A673 (cell line): ENCODE measurements around the gene ALG5. TPM values are rescaled to one million over a fixed set of nuclear protein-coding genes. Genes with fewer than 3 reads are reported as not detected.

Experiments used
- BruUV-seq: library from RNA; stranded (reverse); fragments of 400-500 nt; replicated peaks from 2 replicates; lab custom pipeline; 2021; lab: Mats Ljungman, UMichigan
- CTCF ChIA-PET: fragments of 300-600 bp; sonication (Branson Sonifier 250); formaldehyde crosslinking; loops from one replicate; lab custom pipeline; 2022; ENCODE audit warnings: antibody characterized with exemption; lab: Charles Lee
- POLR2A ChIA-PET: fragments of 300-600 bp; sonication (Branson Sonifier 250); formaldehyde crosslinking; loops from one replicate; lab custom pipeline; 2022; ENCODE audit warnings: antibody characterized with exemption; ENCODE audit not compliant: low non-redundant PET; lab: Charles Lee
- DNase-seq: peaks from one replicate; pipeline ENCODE4 v3.0.0-alpha.2; 2015; ENCODE audit warnings: low spot score
- H3K27ac ChIP-seq: fragments of 200-600 bp; sonication (generic); 2 replicates; pipeline ENCODE4 v1.5.1; 2016; ENCODE audit warnings: mixed run types, low read depth, mild to moderate bottlenecking, mixed read lengths, antibody characterized with exemption, low read length; ENCODE audit not compliant: poor library complexity, severe bottlenecking
- H3K27me3 ChIP-seq: fragments of 200-600 bp; sonication (generic); replicated peaks from 2 replicates; pipeline ENCODE4 v1.6.1; 2017; ENCODE audit warnings: mixed run types, low read depth, mild to moderate bottlenecking, mixed read lengths, antibody characterized with exemption, low read length; ENCODE audit not compliant: insufficient read depth, poor library complexity
- H3K36me3 ChIP-seq: fragments of 200-600 bp; sonication (generic); 2 replicates; pipeline ENCODE4 v1.6.1; 2016; ENCODE audit warnings: mixed run types, mild to moderate bottlenecking, mixed read lengths, antibody characterized with exemption, low read length; ENCODE audit not compliant: insufficient read depth, poor library complexity, severe bottlenecking
- H3K4me1 ChIP-seq: fragments of 200-600 bp; sonication (generic); 2 replicates; pipeline ENCODE4 v1.6.1; 2017; ENCODE audit warnings: mixed run types, mild to moderate bottlenecking, mixed read lengths, antibody characterized with exemption, low read length; ENCODE audit not compliant: insufficient read depth, poor library complexity, severe bottlenecking
- H3K4me3 ChIP-seq: fragments of 200-600 bp; sonication (generic); 2 replicates; pipeline ENCODE4 v1.5.1; 2016; ENCODE audit warnings: low read depth, mixed run types, mild to moderate bottlenecking, mixed read lengths, low read length; ENCODE audit not compliant: poor library complexity, severe bottlenecking
- H3K9me3 ChIP-seq: fragments of 200-600 bp; sonication (generic); 2 replicates; pipeline ENCODE4 v1.6.1; 2016; ENCODE audit warnings: mixed run types, low read depth, mild to moderate bottlenecking, mixed read lengths, antibody characterized with exemption, low read length; ENCODE audit not compliant: poor library complexity, severe bottlenecking
- EZH2 ChIP-seq: fragments of 200-600 bp; sonication (generic); IDR thresholded peaks from 2 replicates; pipeline ENCODE4 v1.6.1; 2017; ENCODE audit warnings: borderline replicate concordance, low read depth, mild to moderate bottlenecking, mixed read lengths, antibody characterized with exemption, low read length; ENCODE audit not compliant: poor library complexity, severe bottlenecking
- intact Hi-C: fragments of 100-400 bp; cut with micrococcal nuclease; formaldehyde crosslinking; loops from one replicate; pipeline ENCODE4 v1.10.0; 2022; ENCODE audit not compliant: unreplicated experiment
- total RNA-seq: library from RNA; stranded (reverse); gene quantifications from 2 replicates; pipeline ENCODE4 v1.2.3, GENCODE V29; 2021
- TF ChIP-seq, protein P1 (sequence below): fragments of 300-800, 200-600 bp; sonication (generic); conservative IDR thresholded peaks from 2 replicates; pipeline ENCODE4 v1.5.1; 2017; ENCODE audit warnings: low read depth, mild to moderate bottlenecking, antibody characterized with exemption, low read length, moderate library complexity, mixed read lengths

ALG5 gene
- total RNA-seq, 1 experiment from 2014 or later: 52.0 TPM

DNA sequence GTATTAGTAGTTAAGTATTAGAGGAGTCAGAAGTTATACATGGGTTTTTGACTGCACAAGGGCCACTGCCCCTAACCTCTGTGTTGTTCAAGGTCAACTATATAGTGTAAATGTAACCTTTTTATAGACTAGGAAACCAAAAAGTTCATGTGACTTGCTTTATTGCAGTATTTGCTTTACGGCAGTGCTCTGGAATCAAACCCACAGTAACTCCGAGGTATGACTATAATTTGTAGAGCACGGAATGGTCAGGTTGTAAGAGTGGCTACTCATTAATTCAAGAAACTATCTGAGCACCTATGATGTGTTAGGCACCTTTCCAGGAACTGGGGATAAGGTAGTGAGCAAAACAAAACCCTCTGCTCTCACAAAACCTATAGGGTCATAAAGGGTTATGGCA is 38.1 kb upstream of the ALG5 start:
- CTCF ChIA-PET: no interaction called here
- DNase-seq: no peak
- no peaks in the 10 kb centered on the region for H3K4me1 ChIP-seq
- TF ChIP-seq EZH2: no peak
- TF ChIP-seq, protein P1, sequence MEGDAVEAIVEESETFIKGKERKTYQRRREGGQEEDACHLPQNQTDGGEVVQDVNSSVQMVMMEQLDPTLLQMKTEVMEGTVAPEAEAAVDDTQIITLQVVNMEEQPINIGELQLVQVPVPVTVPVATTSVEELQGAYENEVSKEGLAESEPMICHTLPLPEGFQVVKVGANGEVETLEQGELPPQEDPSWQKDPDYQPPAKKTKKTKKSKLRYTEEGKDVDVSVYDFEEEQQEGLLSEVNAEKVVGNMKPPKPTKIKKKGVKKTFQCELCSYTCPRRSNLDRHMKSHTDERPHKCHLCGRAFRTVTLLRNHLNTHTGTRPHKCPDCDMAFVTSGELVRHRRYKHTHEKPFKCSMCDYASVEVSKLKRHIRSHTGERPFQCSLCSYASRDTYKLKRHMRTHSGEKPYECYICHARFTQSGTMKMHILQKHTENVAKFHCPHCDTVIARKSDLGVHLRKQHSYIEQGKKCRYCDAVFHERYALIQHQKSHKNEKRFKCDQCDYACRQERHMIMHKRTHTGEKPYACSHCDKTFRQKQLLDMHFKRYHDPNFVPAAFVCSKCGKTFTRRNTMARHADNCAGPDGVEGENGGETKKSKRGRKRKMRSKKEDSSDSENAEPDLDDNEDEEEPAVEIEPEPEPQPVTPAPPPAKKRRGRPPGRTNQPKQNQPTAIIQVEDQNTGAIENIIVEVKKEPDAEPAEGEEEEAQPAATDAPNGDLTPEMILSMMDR: no peak
- no peak overlapping the region for H3K4me3 ChIP-seq
- H3K27me3 ChIP-seq: no peaks in the 10 kb centered on the region
- H3K36me3 ChIP-seq: peaks cover 93% of the 10 kb centered on the region
- H3K27ac ChIP-seq: no peak overlapping the region
- no TSS peak for BruUV-seq
- H3K9me3 ChIP-seq: no peaks in the 10 kb centered on the region
- intact Hi-C loops: no loop called here
- POLR2A ChIA-PET: no interaction called here

DNA sequence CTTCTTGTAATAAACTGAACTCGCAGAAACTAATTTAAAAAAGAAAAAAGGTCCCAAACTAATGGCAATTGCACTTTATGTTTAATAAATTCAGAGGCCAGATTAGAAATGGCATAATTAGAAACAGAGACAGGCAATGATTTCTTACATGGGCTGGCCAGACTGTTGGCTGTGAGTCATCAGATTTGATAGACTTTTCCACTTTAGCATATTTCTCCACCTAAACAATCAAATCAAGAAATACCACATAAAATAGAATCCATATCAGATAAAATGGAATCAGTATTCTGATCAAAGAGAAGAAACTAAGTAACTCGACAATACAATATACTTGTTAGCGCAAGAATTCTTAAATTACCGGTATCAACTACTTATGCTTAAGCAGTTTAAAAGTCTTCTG is 30.5 kb upstream of the ALG5 start:
- CTCF ChIA-PET: no interaction called here
- Histone ChIP-seq H3K4me1 (no peaks in the 10 kb centered on the region), H3K27ac (no peak overlapping the region), H3K9me3 (no peaks in the 10 kb centered on the region), H3K4me3 (no peak overlapping the region), H3K27me3 (no peaks in the 10 kb centered on the region), H3K36me3 (peaks cover 95% of the 10 kb centered on the region)
- intact Hi-C loops: no loop called here
- BruUV-seq: no TSS peak
- TF ChIP-seq EZH2: no peak
- TF ChIP-seq, protein P1: no peak
- peak; percentile 6 for DNase-seq
- POLR2A ChIA-PET: no interaction called here

DNA sequence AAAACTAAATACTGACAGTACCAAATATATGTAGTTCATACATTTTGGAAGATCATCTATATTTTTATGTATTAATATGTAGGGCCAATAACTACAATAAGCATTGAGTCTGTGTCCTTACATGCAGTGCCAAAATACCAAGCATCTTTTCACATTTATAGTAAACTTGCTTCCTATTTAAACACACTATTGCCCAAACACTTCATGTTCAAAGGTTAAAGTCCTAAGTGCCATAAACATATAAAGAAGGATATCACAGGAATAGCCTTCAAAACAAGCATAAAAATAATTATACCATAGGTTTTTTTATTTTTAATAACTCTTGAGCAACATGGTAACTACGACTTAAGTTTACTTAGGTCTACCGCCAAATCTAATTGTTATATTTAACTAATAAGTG is 28.5 kb upstream of the ALG5 start:
- no peak for TF ChIP-seq EZH2
- TF ChIP-seq, protein P1: no peak
- ChIA-PET CTCF (no interaction called here), POLR2A (no interaction called here)
- no peaks in the 10 kb centered on the region for H3K4me1 ChIP-seq
- peaks cover 95% of the 10 kb centered on the region for H3K36me3 ChIP-seq
- no peaks in the 10 kb centered on the region for H3K27me3 ChIP-seq
- no peak overlapping the region for H3K4me3 ChIP-seq
- no peaks in the 10 kb centered on the region for H3K9me3 ChIP-seq
- H3K27ac ChIP-seq: no peak overlapping the region
- intact Hi-C loops: no loop called here
- no TSS peak for BruUV-seq
- no peak for DNase-seq
